Fibroblast of pulmonary artery (primary cell): ENCODE results near the gene SAXO1.
"Not testable (repeated sequence)": the region's sequence is repeated elsewhere in the genome, so short reads cannot be mapped to it uniquely, and the experiment has no call there.

ENCODE experiments used
- DNase-seq: peaks from one replicate; pipeline ENCODE4 v3.0.0-alpha.2; 2010; ENCODE audit warnings: low read depth
- H3K4me3 ChIP-seq: replicated peaks from 2 replicates; pipeline ENCODE4 v1.5.1; 2011; ENCODE audit warnings: low read depth, mild to moderate bottlenecking, control low read depth, low read length, moderate library complexity
- CTCF ChIP-seq: IDR thresholded peaks from 2 replicates; pipeline ENCODE4 v1.5.1; 2011; ENCODE audit warnings: mild to moderate bottlenecking, control low read depth, low read length, inconsistent platforms; ENCODE audit errors: missing control alignments

The SAXO1 gene

GRCh38 chr9:19000133-19000532, 32.9 kb downstream of the SAXO1 start:
- no peak for TF ChIP-seq CTCF
- no peak overlapping the region for H3K4me3 ChIP-seq
- DNase-seq: no peak

GRCh38 chr9:18999173-18999785, 33.7 kb downstream of the SAXO1 start:
- no peak for DNase-seq
- TF ChIP-seq CTCF: no peak

GRCh38 chr9:18997151-18997550, 35.9 kb downstream of the SAXO1 start:
- H3K4me3 ChIP-seq: no peak overlapping the region
- DNase-seq: no peak
- TF ChIP-seq CTCF: no peak

More at GRCh38 chr9:18999173-18999785, 33.7 kb downstream of the SAXO1 start:
- no peak overlapping the region for H3K4me3 ChIP-seq

GRCh38 chr9:18996211-18996610, 36.8 kb downstream of the SAXO1 start:
- DNase-seq: no peak
- no peak for TF ChIP-seq CTCF
- H3K4me3 ChIP-seq: no peak overlapping the region

GRCh38 chr9:18994263-18994916, 38.6 kb downstream of the SAXO1 start:
- H3K4me3 ChIP-seq: no peak overlapping the region
- DNase-seq: no peak
- no peak for TF ChIP-seq CTCF

GRCh38 chr9:18991197-18991596, 41.8 kb downstream of the SAXO1 start:
- not testable (repeated sequence) for DNase-seq, H3K4me3 ChIP-seq

- H3K4me3 ChIP-seq: no peak overlapping the region
- no peak for TF ChIP-seq CTCF
Measured at GRCh38 chr9:18990494-18990893, 42.5 kb downstream of the SAXO1 start.

More at GRCh38 chr9:18990494-18990893, 42.5 kb downstream of the SAXO1 start:
- DNase-seq: no peak
